Aorta (tissue), 5 donors: ENCODE results near the gene AGMO. TPM values are rescaled to one million over a fixed set of nuclear protein-coding genes. Genes with fewer than 3 reads are reported as not detected.

ENCODE experiments used
- ATAC-seq: fragments of 200-7000 bp; cut with Tn5 transposase; one replicate; pipeline ENCODE4 v1.9.1; 2022; ENCODE audit warnings: moderate library complexity; ENCODE audit not compliant: low FRiP score
- DNase-seq, 2 donors: peaks; one replicate each; pipeline ENCODE4 v3.0.0-alpha.2; 2020
- H3K27ac ChIP-seq, 2 donors: one replicate each; pipeline ENCODE4 v1.5.1; 2013; ENCODE audit warnings: low read length in 2 of 2, mild to moderate bottlenecking in 2 of 2, moderate library complexity in 2 of 2, control low read depth in 1 of 2, inconsistent platforms in 1 of 2, low read depth in 1 of 2
- H3K27me3 ChIP-seq, 2 donors: one replicate each; pipeline ENCODE4 v1.6.1; 2013; ENCODE audit warnings: control low read depth in 1 of 2, low read length in 1 of 2, mild to moderate bottlenecking in 1 of 2, moderate library complexity in 1 of 2; ENCODE audit not compliant: insufficient read depth in 2 of 2, control insufficient read depth in 1 of 2
- H3K36me3 ChIP-seq, 2 donors: one replicate each; pipeline ENCODE4 v1.6.1; 2013; ENCODE audit warnings: control low read depth in 1 of 2, low read length in 1 of 2, mild to moderate bottlenecking in 1 of 2; ENCODE audit not compliant: insufficient read depth in 2 of 2, control insufficient read depth in 1 of 2
- H3K4me1 ChIP-seq, 2 donors: one replicate each; pipeline ENCODE4 v1.6.1; 2013; ENCODE audit warnings: low read length in 2 of 2, control low read depth in 1 of 2, mild to moderate bottlenecking in 1 of 2, moderate library complexity in 1 of 2; ENCODE audit not compliant: insufficient read depth in 2 of 2, control insufficient read depth in 1 of 2
- H3K4me3 ChIP-seq, 2 donors: one replicate each; pipeline ENCODE4 v1.5.1; 2013; ENCODE audit warnings: low read length in 2 of 2, control low read depth in 1 of 2, mild to moderate bottlenecking in 1 of 2
- H3K9me3 ChIP-seq: one replicate; pipeline ENCODE4 v1.6.1; 2013; ENCODE audit warnings: mild to moderate bottlenecking, low read length; ENCODE audit not compliant: control insufficient read depth
- WGBS, 2 donors: extraction: QIAGEN DNeasy Blood & Tissue Kit; methylation state at CpG; one replicate each; pipeline ENCODE4 v1.1.7; 2013; 5-methylcytosine and 5-hydroxymethylcytosine counted together
- intact Hi-C, 2 donors: fragments of 100-400 bp; cut with DNase I; formaldehyde crosslinking; loops; one replicate each; pipeline versions ENCODE4 v1.14.2 to v1.15.0; 2022
- polyA plus RNA-seq, 2 donors: library from polyadenylated mRNA; stranded (reverse); fragments of 200-250 nt; gene quantifications; one replicate each; pipeline ENCODE4 v1.2.3, GENCODE V29; 2013
- total RNA-seq, 2 donors: library from RNA; stranded (reverse); fragmentation: NEBNext Ultra II Directional; extraction: Animal tissue kit (Norgen Biotek cat#: 25700); gene quantifications; one replicate each; pipeline ENCODE4 v1.2.1, GENCODE V29; 2021
- donor health status: healthy with polysubstance abuse.
- donor health status: Bipolar disorder and iron deficiency.
- donor health status: DM: no; HTN: no; CAD: no.
- donor health status: DM: no; HTN: no; CAD: no.
- donor health status: DM: yes; HTN: yes; CAD: no.

The AGMO gene
- total and polyA plus RNA-seq, 4 donors: 0.69 to 3.4 (median 1.7) TPM

DNA sequence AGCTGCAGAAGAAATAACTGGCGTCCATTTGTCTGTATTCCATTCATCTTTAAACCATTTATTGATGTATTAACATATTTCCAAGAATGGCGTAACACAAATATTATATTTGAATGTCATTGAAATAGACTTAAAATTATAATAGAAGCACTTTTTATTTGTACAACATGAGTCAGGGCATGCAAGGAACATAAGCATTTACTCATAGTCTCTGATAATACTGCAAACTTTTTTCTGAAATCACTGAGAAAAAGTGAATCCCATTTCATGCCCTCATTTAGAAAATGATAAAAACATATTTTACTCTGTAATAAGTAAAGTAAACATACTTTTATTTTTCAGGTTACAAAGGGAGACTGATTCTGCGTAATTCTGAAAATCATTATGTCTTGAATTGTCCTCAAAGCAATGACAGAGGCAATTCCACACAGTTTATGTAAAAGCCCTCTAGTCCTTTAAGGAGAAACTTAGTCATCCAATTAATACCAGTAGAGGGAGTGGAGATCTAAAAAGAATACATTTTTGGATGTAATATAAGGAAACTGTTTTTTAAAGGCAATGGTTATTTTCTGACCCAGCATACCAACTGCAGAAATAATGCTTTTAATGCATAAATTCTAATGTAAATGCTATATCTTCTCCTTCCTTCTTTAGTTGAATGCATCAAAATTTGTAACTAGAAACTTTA is 58.1 kb downstream of the AGMO start:
- WGBS, 2 donors: 85 to 93% methylated on average over 3 of the region's 3 CpGs
- no peaks in the 10 kb centered on the region for H3K27me3 ChIP-seq
- intact Hi-C loops: no loop called here

DNA sequence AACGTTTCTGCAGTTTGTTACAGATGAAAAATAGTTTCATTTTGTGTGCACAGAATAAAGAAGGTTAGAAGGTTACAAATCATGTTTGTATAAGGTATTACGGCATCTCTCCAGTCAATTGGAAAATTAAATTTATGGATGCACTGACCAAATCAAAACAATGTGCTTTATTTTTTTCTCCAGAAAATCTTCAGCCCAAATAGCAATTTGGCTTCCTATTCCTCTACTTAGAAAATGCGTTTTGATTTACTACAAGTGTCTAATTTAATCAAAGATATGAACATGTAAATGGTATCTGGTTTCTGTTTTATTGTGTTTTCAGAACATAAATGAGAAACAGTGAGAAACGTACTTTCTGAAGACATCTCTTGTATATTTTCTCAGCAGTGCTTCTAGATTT is 63.4 kb downstream of the AGMO start:
- Histone ChIP-seq H3K4me1 (no peaks in the 10 kb centered on the region), H3K4me3 (no peak overlapping the region), H3K9me3 (no peaks in the 10 kb centered on the region), H3K27ac (no peak overlapping the region), H3K27me3 (no peaks in the 10 kb centered on the region), H3K36me3 (no peaks in the 10 kb centered on the region)
- no peak for DNase-seq
- 68 to 74% methylated on average over 4 of the region's 4 CpGs for WGBS, 2 donors
- intact Hi-C loops: no loop called here
- ATAC-seq: no peak

More for the DNA sequence above, 58.1 kb downstream of the AGMO start:
- Histone ChIP-seq H3K36me3 (no peaks in the 10 kb centered on the region), H3K27ac (no peak overlapping the region), H3K4me1 (no peaks in the 10 kb centered on the region), H3K4me3 (no peak overlapping the region), H3K9me3 (no peaks in the 10 kb centered on the region)
- DNase-seq (no peak), ATAC-seq (no peak)

DNA sequence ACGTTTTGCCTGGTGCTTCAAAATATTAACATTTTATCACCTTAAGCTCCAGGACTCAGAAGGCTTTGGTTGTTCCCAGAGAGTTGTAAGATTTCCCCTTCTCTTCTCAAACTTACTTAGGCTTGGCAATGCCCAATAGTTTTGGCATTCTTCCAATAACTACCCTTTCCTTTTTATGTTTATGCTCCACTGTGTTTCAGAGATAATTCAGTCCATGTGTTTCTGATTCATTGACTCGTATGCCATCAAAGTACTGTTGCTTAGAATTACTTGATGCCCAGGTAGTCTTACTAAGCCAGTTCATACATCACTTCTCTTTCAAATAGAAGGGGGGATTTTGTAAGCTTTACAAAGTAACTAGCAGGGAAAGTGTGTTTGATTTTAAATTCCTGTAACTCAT is 66.6 kb downstream of the AGMO start:
- H3K36me3 ChIP-seq: no peaks in the 10 kb centered on the region
- WGBS, 2 donors: 28 to 32% methylated on average over 2 of the region's 2 CpGs
- intact Hi-C loops: no loop called here
- DNase-seq (no peak), ATAC-seq (no peak)
- H3K9me3 ChIP-seq: no peaks in the 10 kb centered on the region
- H3K4me3 ChIP-seq: no peak overlapping the region
- no peak overlapping the region for H3K27ac ChIP-seq
- H3K4me1 ChIP-seq: no peaks in the 10 kb centered on the region
- H3K27me3 ChIP-seq: no peaks in the 10 kb centered on the region

DNA sequence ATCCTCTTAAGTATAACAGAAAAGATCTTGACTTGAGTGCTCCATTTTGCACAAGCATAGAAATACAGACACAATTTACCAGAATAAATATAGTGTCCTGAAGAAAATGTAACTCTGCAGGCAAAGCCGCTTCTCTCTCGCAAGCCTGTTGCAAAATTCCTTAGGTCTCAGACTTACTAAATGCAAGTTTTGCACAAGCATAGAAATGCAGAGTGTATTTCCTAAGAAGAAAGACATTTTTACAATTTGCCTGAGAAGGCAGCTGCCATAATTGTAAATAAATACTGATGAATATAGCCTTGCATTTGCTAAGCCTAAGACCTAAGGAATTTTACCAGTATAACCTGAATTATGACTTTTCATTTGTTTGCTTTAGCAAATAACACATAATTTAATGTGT is 67.1 kb downstream of the AGMO start:
- ATAC-seq (no peak), DNase-seq (no peak)
- Histone ChIP-seq H3K27ac (no peak overlapping the region), H3K27me3 (no peaks in the 10 kb centered on the region), H3K9me3 (no peaks in the 10 kb centered on the region), H3K4me1 (no peaks in the 10 kb centered on the region), H3K4me3 (no peak overlapping the region), H3K36me3 (no peaks in the 10 kb centered on the region)
- WGBS, 2 donors: 70 to 96% methylated on average over 2 of the region's 2 CpGs
- intact Hi-C loops: no loop called here

DNA sequence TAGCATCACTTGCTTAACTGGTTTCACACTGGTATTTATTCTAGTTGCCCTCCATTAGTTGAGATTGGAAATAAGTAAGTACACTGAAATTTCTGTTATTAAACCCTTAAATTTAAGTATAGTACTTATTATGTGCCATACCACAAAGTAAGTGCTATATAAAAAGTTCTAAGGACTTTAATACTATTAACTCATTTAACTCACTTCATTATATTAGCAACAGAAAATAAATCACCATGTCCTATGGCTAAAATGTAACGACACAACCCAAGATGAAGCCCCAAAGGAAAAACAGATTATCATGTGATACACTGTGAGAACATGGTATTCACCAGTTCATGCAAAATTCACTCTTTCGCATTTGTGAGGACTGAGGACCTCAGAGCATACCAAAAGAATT is 70.5 kb downstream of the AGMO start:
- DNase-seq (no peak), ATAC-seq (no peak)
- H3K27ac ChIP-seq: no peak overlapping the region
- H3K27me3 ChIP-seq: no peaks in the 10 kb centered on the region
- 74 to 97% methylated on average over 2 of the region's 2 CpGs for WGBS, 2 donors
- H3K36me3 ChIP-seq: no peaks in the 10 kb centered on the region
- intact Hi-C loops: no loop called here
- no peaks in the 10 kb centered on the region for H3K9me3 ChIP-seq
- H3K4me1 ChIP-seq: peaks cover 0 to 4% of the 10 kb centered on the region in 2 donors
- no peak overlapping the region for H3K4me3 ChIP-seq

DNA sequence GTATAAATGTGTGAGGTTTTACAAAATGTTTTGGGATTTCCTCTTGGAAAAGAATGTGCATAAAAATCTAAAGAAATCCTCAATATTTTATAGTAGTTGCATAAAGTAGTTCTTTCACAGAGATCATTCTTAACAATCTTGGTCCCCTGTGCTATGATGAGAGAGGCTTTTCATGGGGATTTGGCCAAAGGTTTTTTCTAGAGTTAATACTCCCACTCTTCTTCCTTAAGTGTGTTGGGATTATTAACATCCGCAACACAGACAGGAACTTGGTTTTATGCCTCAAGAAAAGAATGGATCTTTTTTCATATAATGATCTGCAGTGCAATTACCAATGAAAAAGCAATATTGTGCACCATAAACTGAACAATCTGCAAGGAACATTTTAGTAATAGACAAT is 71.5 kb downstream of the AGMO start:
- 73 to 83% methylated on average over 1 of the region's 1 CpG for WGBS, 2 donors
- no peak overlapping the region for H3K27ac ChIP-seq
- intact Hi-C loops: no loop called here
- H3K36me3 ChIP-seq: no peaks in the 10 kb centered on the region
- no peaks in the 10 kb centered on the region for H3K9me3 ChIP-seq
- peaks cover 0 to 4% of the 10 kb centered on the region in 2 donors for H3K4me1 ChIP-seq
- no peak overlapping the region for H3K4me3 ChIP-seq
- DNase-seq (no peak), ATAC-seq (no peak)
- no peaks in the 10 kb centered on the region for H3K27me3 ChIP-seq

DNA sequence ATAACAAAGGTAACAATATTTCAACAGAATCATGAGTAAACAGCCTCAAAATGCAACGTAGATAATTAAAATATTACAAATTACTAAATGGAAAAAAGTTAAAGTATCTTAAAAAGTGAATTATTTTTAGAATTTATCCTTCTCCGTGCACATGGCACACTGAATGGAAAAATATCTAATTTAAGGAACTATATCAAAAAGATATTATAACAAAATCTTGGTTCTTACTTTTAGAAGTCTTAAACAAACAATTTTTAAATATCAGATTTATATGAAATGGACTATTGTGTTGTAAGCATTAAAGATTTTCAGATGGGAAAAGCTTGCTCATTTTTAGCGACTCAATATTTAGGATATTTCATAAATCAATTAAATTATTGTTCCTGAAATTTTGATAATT is 72.0 kb downstream of the AGMO start:
- Histone ChIP-seq H3K36me3 (no peaks in the 10 kb centered on the region), H3K27me3 (no peaks in the 10 kb centered on the region), H3K4me3 (no peak overlapping the region), H3K9me3 (no peaks in the 10 kb centered on the region), H3K4me1 (peaks cover 0 to 4% of the 10 kb centered on the region in 2 donors), H3K27ac (no peak overlapping the region)
- no peak for ATAC-seq
- intact Hi-C loops: no loop called here
- WGBS, 2 donors: 23 to 27% methylated on average over 3 of the region's 3 CpGs
- no peak for DNase-seq

DNA sequence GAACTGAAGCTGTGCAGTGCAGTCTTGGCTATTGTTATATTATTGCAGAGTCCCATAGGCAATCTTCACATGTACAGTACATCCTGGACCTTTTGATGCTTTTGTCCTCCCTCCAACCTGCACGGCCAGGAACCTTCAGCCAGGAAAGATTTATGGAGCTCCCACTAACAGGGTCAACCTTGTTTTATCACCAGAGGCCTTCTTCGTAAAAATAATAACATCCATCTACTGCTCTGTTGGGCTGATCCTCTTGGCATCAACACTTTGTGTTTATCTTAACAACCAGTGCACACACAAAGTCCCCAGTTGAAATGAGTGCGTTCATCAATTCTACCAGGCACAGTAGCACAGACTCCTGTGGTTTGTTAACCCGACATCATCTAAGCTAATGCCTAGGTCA is 72.4 kb downstream of the AGMO start:
- no peak overlapping the region for H3K27ac ChIP-seq
- H3K4me3 ChIP-seq: no peak overlapping the region
- 20 to 21% methylated on average over 4 of the region's 4 CpGs for WGBS, 2 donors
- ATAC-seq (no peak), DNase-seq (no peak)
- peaks cover 0 to 4% of the 10 kb centered on the region in 2 donors for H3K4me1 ChIP-seq
- no peaks in the 10 kb centered on the region for H3K9me3 ChIP-seq
- intact Hi-C loops: no loop called here
- no peaks in the 10 kb centered on the region for H3K36me3 ChIP-seq
- H3K27me3 ChIP-seq: no peaks in the 10 kb centered on the region

DNA sequence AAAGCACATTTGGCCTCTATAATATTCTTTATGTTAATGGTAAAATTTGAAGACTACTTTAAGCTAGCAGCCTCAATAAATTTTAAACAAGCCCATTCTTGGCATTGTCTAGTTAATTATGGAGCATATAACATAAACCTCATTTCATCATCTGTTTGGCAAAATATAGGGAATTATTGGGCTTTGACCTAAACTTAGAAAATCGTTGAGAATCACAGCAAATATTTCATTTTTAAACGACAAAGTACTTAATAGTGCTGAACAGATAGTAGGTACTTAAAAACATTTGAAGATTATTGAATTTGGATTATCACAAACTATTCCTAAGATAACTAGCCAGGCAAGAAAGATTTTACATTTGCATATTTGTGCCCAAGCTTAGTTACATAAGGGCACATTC is 73.4 kb downstream of the AGMO start:
- intact Hi-C loops: no loop called here

More for the DNA sequence above, 73.4 kb downstream of the AGMO start:
- DNase-seq: no peak
- Histone ChIP-seq H3K4me3 (no peak overlapping the region), H3K36me3 (no peaks in the 10 kb centered on the region), H3K27me3 (no peaks in the 10 kb centered on the region), H3K27ac (no peak overlapping the region), H3K4me1 (peaks cover 0 to 4% of the 10 kb centered on the region in 2 donors), H3K9me3 (no peaks in the 10 kb centered on the region)
- 82% methylated on average over 2 of the region's 2 CpGs for WGBS, 2 donors
- ATAC-seq: no peak
